OCI-LY1 (cell line): ENCODE data around the gene MYLK4.

Source experiments
- H2AFZ ChIP-seq: fragments of 200-600 bp; sonication (generic), shearing (Covaris generic); 2 replicates; pipeline ENCODE4 v1.6.0; 2014; ENCODE audit warnings: antibody characterized with exemption, mild to moderate bottlenecking, low read length
- H3F3A ChIP-seq: fragments of 200-600 bp; sonication (generic), shearing (Covaris generic); 2 replicates; pipeline ENCODE4 v1.6.0; 2014; ENCODE audit warnings: mild to moderate bottlenecking, antibody characterized with exemption, low read length, moderate library complexity; ENCODE audit not compliant: insufficient read depth
- H3K27ac ChIP-seq: fragments of 200-600 bp; sonication (generic); 2 replicates; pipeline ENCODE4 v1.5.1; 2014; ENCODE audit warnings: low read length, mixed run types, mild to moderate bottlenecking, low read depth; ENCODE audit not compliant: poor library complexity, severe bottlenecking
- H3K27me3 ChIP-seq: fragments of 200-600 bp; sonication (generic); 2 replicates; pipeline ENCODE4 v1.6.0; 2014; ENCODE audit warnings: antibody characterized with exemption, mild to moderate bottlenecking, low read length, moderate library complexity; ENCODE audit not compliant: insufficient read depth
- H3K36me3 ChIP-seq: fragments of 200-600 bp; sonication (generic); 2 replicates; pipeline ENCODE4 v1.6.1; 2014; ENCODE audit warnings: mild to moderate bottlenecking, antibody characterized with exemption, low read length, moderate library complexity, mixed read lengths; ENCODE audit not compliant: insufficient read depth
- H3K4me1 ChIP-seq: fragments of 200-600 bp; sonication (generic); 2 replicates; pipeline ENCODE4 v1.5.1; 2014; ENCODE audit warnings: mild to moderate bottlenecking, low read length, moderate library complexity; ENCODE audit not compliant: insufficient read depth, severe bottlenecking
- H3K4me2 ChIP-seq: fragments of 200-600 bp; sonication (generic), shearing (Covaris generic); 2 replicates; pipeline ENCODE4 v1.6.1; 2014; ENCODE audit warnings: low read length
- H3K4me3 ChIP-seq: fragments of 200-600 bp; sonication (generic); 2 replicates; pipeline ENCODE4 v1.5.1; 2014; ENCODE audit warnings: low read length, low read depth, mild to moderate bottlenecking, mixed read lengths; ENCODE audit not compliant: poor library complexity, severe bottlenecking
- H3K79me2 ChIP-seq: fragments of 200-600 bp; shearing (Covaris generic); 2 replicates; pipeline ENCODE4 v1.6.1; 2016; ENCODE audit warnings: mixed run types, low read length, mixed read lengths; ENCODE audit not compliant: insufficient read depth
- H3K9ac ChIP-seq: fragments of 200-600 bp; sonication (generic), shearing (Covaris generic); 2 replicates; pipeline ENCODE4 v1.6.1; 2014; ENCODE audit warnings: mild to moderate bottlenecking, low read length, mixed read lengths
- H3K9me2 ChIP-seq: fragments of 200-600 bp; sonication (generic), shearing (Covaris generic); 2 replicates; pipeline ENCODE4 v1.6.1; 2014; ENCODE audit warnings: low read depth, mild to moderate bottlenecking, low read length, mixed read lengths
- H3K9me3 ChIP-seq: fragments of 200-600 bp; shearing (Covaris generic); 2 replicates; pipeline ENCODE4 v1.6.1; 2014; ENCODE audit warnings: low read length, mixed read lengths
- H4K20me1 ChIP-seq: fragments of 200-600 bp; sonication (generic), shearing (Covaris generic); 2 replicates; pipeline ENCODE4 v1.6.0; 2016; ENCODE audit warnings: mild to moderate bottlenecking, low read length; ENCODE audit not compliant: insufficient read depth
- EZH2 ChIP-seq: fragments of 200-600 bp; sonication (generic), shearing (Covaris generic); IDR thresholded peaks from 2 replicates; pipeline ENCODE4 v1.8.0; 2017; ENCODE audit warnings: borderline replicate concordance, mixed run types, mild to moderate bottlenecking, antibody characterized with exemption, low read length, moderate library complexity, mixed read lengths
- TF ChIP-seq, protein P1 (sequence below): fragments of 200-600 bp; sonication (generic), shearing (Covaris generic); IDR thresholded peaks from 2 replicates; pipeline ENCODE4 v1.5.1; 2017; ENCODE audit warnings: mild to moderate bottlenecking, antibody characterized with exemption, low read length, moderate library complexity, mixed read lengths

The MYLK4 gene

DNA sequence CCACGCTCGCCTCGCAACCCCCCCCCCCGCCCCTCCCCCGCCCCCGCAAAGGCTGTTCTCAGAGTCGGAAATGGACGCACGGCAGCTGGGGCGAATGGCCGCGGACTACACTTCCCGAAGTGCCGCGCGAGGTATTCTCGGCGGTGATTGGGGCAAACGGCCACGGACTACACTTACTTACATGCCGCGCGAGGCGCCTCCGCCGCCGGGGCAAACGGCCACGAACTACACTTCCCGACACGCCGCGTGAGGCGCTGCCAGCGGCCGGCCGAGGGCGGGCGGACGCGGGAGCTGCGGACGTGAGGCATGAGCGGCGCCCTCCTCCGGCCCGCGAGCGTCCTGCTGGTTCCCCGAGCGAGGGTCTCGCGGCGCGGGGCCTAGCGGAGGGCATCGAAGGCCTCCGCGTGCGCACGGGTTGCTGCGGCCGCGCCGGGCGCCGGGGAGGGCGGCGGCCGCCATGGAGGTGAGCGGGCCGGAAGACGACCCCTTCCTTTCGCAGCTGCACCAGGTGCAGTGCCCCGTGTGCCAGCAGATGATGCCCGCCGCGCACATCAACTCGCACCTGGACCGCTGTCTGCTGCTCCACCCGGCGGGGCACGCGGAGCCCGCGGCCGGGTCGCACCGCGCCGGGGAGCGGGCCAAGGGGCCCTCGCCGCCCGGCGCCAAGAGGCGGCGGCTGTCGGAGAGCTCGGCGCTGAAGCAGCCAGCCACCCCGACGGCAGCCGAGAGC lies 14.6 kb upstream of the MYLK4 start, which contains the start of gene WRNIP1:
Gene WRNIP1 (plus strand): TSS at position 228 of the 730 bp plus-strand sequence. CDS start 230 bp downstream, at position 458.
- peaks cover 39% of the 10 kb centered on the region for H3K4me1 ChIP-seq
- peak within 1 kb of the TSS; percentile 65 for H3K27ac ChIP-seq
- peak within 1 kb of the TSS; percentile 76 for H3K9ac ChIP-seq
- TF ChIP-seq, protein P1, sequence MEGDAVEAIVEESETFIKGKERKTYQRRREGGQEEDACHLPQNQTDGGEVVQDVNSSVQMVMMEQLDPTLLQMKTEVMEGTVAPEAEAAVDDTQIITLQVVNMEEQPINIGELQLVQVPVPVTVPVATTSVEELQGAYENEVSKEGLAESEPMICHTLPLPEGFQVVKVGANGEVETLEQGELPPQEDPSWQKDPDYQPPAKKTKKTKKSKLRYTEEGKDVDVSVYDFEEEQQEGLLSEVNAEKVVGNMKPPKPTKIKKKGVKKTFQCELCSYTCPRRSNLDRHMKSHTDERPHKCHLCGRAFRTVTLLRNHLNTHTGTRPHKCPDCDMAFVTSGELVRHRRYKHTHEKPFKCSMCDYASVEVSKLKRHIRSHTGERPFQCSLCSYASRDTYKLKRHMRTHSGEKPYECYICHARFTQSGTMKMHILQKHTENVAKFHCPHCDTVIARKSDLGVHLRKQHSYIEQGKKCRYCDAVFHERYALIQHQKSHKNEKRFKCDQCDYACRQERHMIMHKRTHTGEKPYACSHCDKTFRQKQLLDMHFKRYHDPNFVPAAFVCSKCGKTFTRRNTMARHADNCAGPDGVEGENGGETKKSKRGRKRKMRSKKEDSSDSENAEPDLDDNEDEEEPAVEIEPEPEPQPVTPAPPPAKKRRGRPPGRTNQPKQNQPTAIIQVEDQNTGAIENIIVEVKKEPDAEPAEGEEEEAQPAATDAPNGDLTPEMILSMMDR: peak; percentile 49
- no peak for TF ChIP-seq EZH2
- H3F3A ChIP-seq: no peaks in the 10 kb centered on the region
- H3K9me2 ChIP-seq: no peaks in the 10 kb centered on the region
- peaks cover 41% of the 10 kb centered on the region for H3K79me2 ChIP-seq
- peak within 1 kb of the TSS; percentile 89 for H3K4me2 ChIP-seq
- no peaks in the 10 kb centered on the region for H3K9me3 ChIP-seq
- H3K4me3 ChIP-seq: peak within 1 kb of the TSS; percentile 83
- peaks cover 11% of the 10 kb centered on the region; the same call in 1 of the 2 replicates for H3K36me3 ChIP-seq
- peak within 1 kb of the TSS; percentile 1; the same call in 1 of the 2 replicates for H2AFZ ChIP-seq
- no peaks in the 10 kb centered on the region for H4K20me1 ChIP-seq
- H3K27me3 ChIP-seq: no peaks in the 10 kb centered on the region

DNA sequence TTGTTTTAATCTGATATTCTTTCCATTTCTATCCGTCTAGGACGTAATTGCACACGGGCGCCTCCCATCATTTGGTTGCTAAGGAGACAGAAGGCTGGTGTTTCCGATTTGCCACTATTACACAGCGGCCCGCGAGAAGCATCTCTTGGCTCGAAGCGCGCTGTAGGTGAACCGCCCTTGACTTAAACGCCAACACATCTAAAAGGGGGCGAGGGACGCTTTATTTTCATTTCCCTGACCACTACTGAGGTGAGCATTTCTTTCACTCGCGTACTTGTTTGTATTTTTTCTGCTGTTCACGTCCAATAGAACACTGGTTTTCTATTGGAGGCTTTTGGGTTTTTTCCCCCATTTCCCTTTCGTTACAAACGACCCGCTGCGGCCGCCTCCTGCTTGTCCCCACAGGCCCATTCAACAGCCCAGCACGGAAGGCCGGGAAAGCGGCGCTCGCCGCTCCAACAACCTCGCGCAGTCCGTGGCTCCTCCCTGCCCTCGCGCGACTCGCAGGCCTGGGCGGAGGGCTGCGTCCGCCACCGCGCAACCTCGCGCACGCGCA lies 14.0 kb upstream of the MYLK4 start:
- no peaks in the 10 kb centered on the region for H4K20me1 ChIP-seq
- H3K9ac ChIP-seq: peak overlapping the region; percentile 76
- peaks cover 5% of the 10 kb centered on the region; the same call in 1 of the 2 replicates for H3K36me3 ChIP-seq
- TF ChIP-seq, protein P1: no peak
- TF ChIP-seq EZH2: no peak
- H3K4me3 ChIP-seq: peak overlapping the region; percentile 65
- no peaks in the 10 kb centered on the region for H3K9me2 ChIP-seq
- peak overlapping the region; percentile 75 for H3K4me2 ChIP-seq
- no peaks in the 10 kb centered on the region for H3K27me3 ChIP-seq
- H3K79me2 ChIP-seq: peaks cover 37% of the 10 kb centered on the region
- peak overlapping the region; percentile 65 for H3K27ac ChIP-seq
- H3K9me3 ChIP-seq: no peaks in the 10 kb centered on the region
- peak overlapping the region; percentile 1; the same call in 1 of the 2 replicates for H2AFZ ChIP-seq
- H3K4me1 ChIP-seq: peaks cover 32% of the 10 kb centered on the region
- H3F3A ChIP-seq: no peaks in the 10 kb centered on the region

DNA sequence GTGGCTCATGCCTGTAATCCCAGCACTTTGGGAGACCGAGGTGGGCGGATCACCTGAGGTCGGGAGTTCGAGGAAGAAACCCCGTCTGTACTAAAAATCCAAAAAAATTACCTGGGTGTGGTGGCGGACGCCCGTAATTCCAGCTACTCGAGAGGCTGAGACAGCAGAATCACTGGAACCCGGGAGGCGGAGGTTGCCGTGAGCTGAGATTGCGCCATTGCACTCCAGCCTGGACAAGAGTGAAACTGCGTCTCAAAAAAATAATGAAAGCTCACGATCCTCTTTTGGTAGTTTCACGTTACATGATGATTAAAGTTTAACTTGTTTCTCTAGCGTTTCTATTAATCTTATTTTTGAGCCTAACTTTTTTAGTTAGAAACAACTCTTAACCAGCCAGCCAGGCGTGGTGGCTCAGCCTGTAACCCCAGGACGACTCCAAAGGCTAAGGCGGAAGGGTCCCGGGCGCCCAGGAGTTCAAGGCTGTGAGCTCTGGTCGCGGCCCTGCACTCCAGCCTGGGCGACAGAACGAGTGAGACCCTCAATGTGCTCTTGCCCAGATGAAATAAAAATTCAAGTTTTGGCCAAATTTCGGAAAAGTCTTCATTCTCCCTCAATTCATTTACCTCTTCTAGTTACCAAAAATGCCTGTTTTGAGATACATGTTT lies 13.3 kb upstream of the MYLK4 start:
- Histone ChIP-seq H3K4me2 (peak overlapping the region; percentile 75), H3K9me2 (no peaks in the 10 kb centered on the region), H3K79me2 (peaks cover 30% of the 10 kb centered on the region), H3K27me3 (no peaks in the 10 kb centered on the region), H3K36me3 (peaks cover 5% of the 10 kb centered on the region; the same call in 1 of the 2 replicates), H2AFZ (0 out of 2 replicates have a peak overlapping the region, but pooled peaks have one; percentile 1), H3K27ac (no peak overlapping the region), H3K9me3 (no peaks in the 10 kb centered on the region), H3K4me1 (peaks cover 29% of the 10 kb centered on the region), H3K4me3 (peak overlapping the region; percentile 65), H3F3A (no peaks in the 10 kb centered on the region), H4K20me1 (no peaks in the 10 kb centered on the region), H3K9ac (peak overlapping the region; percentile 76)
- TF ChIP-seq, protein P1: no peak
- no peak for TF ChIP-seq EZH2
